HK-2 (cell line): ENCODE results near the gene DCXR.
A peak's percentile ranks its signal among the peaks of the same experiment; 100 is the strongest.
"Not testable (repeated sequence)": the region's sequence is repeated elsewhere in the genome, so short reads cannot be mapped to it uniquely, and the experiment has no call there.

Experiments
- DNase-seq: peaks from one replicate; pipeline ENCODE4 v3.0.0-alpha.2; 2018; ENCODE audit not compliant: unreplicated experiment

Gene DCXR

DNA sequence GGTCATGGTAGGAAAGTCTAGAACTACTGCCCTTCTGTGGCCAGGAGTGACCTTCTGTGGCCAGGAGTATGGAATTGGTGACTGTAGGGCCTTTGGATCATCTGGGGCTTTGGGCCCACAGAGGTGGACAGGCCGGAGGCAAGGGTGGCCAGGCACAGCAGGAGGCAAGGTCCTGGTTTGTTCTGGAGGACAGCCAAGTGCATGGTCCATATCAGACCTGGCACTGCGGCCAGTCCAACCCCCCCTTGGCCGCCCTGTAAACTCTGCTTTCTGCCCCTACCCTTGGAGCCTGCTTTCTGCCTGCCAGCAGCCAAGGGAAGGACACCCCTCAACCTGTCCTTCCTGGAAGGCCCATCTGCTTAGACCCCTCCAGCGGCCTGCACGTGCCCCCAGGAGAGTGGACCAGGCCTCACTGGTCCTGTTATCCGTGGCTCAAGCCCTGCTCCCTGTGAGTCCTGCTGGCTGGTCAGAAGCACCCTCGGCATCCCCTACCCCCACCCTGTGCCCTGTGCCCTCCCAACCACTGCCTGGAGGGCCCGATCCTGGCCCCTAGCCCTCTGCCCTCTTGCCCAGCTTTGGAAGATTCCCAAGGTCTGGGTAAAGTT, 2.3 kb upstream of the DCXR start:
- no peak for DNase-seq

DNA sequence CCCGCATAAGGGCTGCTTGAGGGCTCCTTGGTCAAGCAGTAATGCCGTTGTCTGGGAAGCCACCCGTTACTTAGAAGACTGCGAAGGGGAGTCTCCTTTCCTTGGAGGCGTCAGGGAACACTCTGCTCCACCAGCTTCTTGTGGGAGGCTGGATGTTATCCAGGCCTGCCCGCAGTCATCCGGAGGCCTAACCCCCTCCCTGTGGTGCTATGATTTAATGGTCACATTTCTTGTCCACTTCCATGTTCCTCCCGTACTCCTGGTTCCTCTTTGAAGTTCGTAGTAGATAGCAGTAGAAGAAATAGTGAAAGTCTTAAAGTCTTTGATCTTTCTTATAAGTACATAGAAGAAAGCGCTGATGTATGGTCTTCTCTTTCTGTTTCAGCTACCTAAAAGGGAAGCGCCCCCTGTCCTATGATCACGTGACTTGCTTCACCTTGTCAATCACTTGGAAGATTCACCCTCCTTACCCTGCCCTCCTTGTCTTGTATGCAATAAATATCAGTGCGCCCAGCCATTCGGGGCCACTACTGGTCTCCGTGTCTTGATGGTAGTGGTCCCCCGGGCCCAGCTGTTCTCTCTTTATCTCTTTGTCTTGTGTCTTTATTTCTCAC, 1.4 kb upstream of the DCXR start:
- not testable (repeated sequence) for DNase-seq

DNA sequence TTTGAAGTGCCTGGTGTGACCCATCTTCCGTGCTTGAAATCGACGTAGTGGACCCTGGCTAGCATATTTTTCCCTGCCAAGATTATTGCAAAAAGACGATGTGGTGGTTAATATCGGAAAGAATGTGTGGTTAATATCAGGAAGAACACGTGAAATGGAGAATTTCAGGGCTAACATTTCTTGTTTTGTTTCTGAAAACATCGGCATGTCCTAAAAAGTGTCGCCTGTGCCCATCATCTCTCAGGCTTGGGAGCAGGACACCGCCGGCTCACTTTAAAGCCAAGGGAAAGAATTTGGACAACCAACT, 345 bp upstream of the DCXR start:
- DNase-seq = no peak

GRCh38 chr17:82036634-82037091, 834 bp downstream of the DCXR start:
- no peak for DNase-seq

GRCh38 chr17:82035956-82036633, 1.4 kb downstream of the DCXR start:
- no peak for DNase-seq

DNA sequence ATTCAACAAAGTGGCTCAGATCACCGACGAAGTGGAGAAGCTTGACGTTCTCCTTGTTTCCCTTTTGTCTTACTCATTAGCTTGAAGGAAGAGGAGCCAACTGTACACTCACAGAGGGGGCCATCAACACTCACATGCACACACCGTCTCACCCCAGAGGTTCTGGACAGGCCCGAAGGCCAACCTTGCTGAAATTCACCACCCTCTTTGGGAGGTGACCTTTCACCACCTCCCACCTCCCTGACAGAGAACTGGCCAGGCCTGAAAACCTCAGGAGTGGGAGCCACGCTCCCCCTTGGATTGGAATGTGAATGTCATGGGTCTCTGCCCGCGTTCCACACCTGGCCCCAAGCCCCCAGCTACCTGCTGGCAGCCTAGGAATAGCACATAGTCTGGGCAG, 2.0 kb downstream of the DCXR start:
- no peak for DNase-seq

DNA sequence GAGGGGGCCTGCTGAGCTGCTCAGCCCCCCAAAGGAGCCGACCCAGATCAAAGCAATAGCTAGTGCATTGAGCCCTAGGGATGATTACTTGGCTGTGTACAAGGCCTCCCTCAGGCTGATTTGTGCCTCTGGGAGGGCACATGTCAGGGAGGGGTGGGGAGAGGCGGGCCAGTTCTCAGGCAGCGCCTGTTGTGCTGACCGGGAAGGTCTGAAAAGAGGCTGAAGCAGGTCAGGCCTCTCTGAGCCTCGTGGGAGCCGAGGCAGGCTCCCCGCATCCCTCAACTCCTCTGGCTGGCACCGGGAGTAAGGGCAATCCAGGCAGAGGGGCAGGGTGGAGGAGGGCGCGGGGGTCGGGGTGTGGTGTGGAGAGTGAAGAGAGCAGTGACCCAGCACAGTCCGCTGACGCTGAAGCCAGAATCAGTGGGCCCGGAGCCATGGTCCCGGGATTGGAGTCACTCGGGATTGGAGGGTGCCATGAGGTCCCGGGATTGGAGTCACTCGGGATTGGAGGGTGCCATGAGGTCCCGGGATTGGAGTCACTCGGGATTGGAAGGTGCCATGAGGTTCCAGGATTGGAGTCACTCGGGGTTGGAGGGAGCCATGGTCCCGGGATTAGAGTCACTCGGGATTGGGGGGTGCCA, 3.0 kb downstream of the DCXR start:
- DNase-seq = no peak

- no peak for DNase-seq
Measured at GRCh38 chr17:82033359-82034085, 4.0 kb downstream of the DCXR start.

GRCh38 chr17:82031885-82032627, 5.4 kb downstream of the DCXR start:
- DNase-seq = no peak

DNA sequence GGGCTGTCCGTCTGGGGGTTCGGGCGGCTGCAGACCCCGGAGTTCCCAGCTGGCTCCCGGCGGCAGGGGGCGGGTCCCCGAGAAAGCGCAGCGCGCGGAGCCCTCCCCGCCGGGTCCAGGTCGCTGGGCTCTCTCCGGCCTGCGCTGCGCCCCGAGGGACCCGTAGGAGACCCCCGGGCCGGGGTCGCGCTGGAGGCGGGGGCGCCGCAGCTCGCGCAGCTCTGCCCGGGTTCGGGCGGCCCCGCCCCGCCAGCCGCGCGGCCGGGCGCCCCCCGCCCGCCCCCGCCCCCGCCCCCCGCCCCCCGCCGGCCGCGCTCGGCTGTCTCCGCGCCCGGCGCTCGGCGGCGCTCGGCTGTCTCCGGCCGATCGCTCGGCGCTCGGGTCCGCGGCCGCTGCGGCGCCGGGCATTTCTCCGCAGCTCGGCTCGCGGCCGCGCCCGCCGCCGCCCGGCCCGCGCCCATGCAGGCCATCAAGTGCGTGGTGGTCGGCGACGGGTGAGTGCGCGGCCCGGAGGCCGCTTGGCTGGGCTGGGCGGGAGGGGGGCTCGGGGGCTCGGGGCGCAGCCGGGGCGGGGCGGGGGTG, 6.1 kb downstream of the DCXR start, which contains the start of gene RAC3:
Gene RAC3, plus strand, starts transcription at position 376 of the 582 bp plus-strand sequence. Its CDS starts 84 bp downstream, at position 460.
- DNase-seq = no peak

GRCh38 chr17:82030470-82031302, 6.8 kb downstream of the DCXR start:
- DNase-seq = peak; percentile 91

- no peak for DNase-seq
Measured at GRCh38 chr17:82029990-82030469, 7.5 kb downstream of the DCXR start.

- no peak for DNase-seq
Measured at GRCh38 chr17:82029391-82029790, 8.1 kb downstream of the DCXR start.

DNA sequence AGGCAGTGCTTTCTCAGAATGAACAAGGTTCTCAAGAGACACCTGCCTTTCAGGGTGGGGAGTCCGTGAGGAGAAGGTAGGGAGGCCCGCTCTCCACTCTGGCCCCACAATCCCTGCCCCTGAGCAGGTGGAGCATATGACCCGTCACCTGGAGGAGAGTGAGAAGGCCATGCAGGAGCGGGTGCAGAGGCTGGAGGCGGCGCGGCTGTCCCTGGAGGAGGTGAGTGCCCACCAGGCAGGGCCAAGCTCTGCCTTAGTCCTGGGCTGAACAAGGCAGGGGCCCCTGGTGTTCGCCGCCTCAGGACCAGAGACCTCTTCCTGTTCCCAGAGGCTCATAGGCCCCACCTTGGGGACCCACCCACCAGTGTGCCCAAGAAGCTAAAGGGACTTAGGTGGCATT, 8.5 kb downstream of the DCXR start:
- no peak for DNase-seq

DNA sequence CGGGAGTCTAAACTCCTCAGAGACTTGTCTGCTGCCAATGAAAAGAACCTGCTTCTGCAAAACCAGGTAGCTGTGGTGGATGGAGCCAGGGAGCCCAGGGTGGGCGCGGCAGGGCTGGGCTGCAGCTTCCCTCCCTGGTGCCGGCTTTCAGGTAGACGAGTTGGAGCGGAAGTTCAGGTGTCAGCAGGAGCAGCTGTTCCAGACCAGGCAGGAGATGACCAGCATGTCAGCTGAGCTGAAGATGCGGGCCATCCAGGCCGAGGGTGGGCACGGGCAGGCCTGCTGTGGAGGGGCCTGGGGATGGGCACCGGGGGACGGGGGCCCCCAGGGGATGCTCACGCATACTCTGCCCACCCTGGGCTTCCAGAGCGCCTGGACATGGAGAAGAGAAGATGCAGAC, 9.3 kb downstream of the DCXR start:
- DNase-seq = no peak

GRCh38 chr17:82025401-82026107, 11.9 kb downstream of the DCXR start:
- no peak for DNase-seq

- no peak for DNase-seq
Measured at GRCh38 chr17:82024859-82025258, 12.6 kb downstream of the DCXR start.

GRCh38 chr17:82023447-82024241, 13.9 kb downstream of the DCXR start:
- DNase-seq = peak; percentile 48
